ENCODE results near the gene NT5DC3.

The NT5DC3 gene

GRCh38 chr12:103783744-103784664 is 57.0 kb downstream of the NT5DC3 start:
- no peak for DNase-seq (ENCODE audit: low read depth)

GRCh38 chr12:103782399-103782798 is 58.6 kb downstream of the NT5DC3 start:
- no peak for DNase-seq (ENCODE audit: low read depth)

GRCh38 chr12:103780992-103781391 is 60.0 kb downstream of the NT5DC3 start:
- no peak for DNase-seq (ENCODE audit: low read depth)

GRCh38 chr12:103780093-103780440 is 61.0 kb downstream of the NT5DC3 start:
- peak; percentile 15 for DNase-seq (ENCODE audit: low read depth)

GRCh38 chr12:103779410-103780092 is 61.5 kb downstream of the NT5DC3 start:
- no peak for DNase-seq (ENCODE audit: low read depth)

- no peak for DNase-seq (ENCODE audit: low read depth)
These were observed 62.3 kb downstream of the NT5DC3 start for GRCh38 chr12:103778781-103779180.

GRCh38 chr12:103774977-103775560 is 66.0 kb downstream of the NT5DC3 start:
- no peak for DNase-seq (ENCODE audit: low read depth)

GRCh38 chr12:103773109-103773910 is 67.7 kb downstream of the NT5DC3 start:
- DNase-seq (ENCODE audit: low read depth) = no peak

- DNase-seq (ENCODE audit: low read depth) = no peak
These were observed 68.5 kb downstream of the NT5DC3 start for GRCh38 chr12:103772367-103773108.

- DNase-seq (ENCODE audit: low read depth) = peak; percentile 62
These were observed 69.6 kb downstream of the NT5DC3 start for GRCh38 chr12:103771466-103771865.

GRCh38 chr12:103769240-103769945 is 71.6 kb downstream of the NT5DC3 start:
- DNase-seq (ENCODE audit: low read depth) = no peak

GRCh38 chr12:103768467-103769123 is 72.4 kb downstream of the NT5DC3 start:
- no peak for DNase-seq (ENCODE audit: low read depth)

- no peak for DNase-seq (ENCODE audit: low read depth)
These were observed 75.0 kb downstream of the NT5DC3 start for GRCh38 chr12:103766028-103766427.

- DNase-seq (ENCODE audit: low read depth) = no peak
These were observed 75.7 kb downstream of the NT5DC3 start for GRCh38 chr12:103765322-103765721.

- no peak for DNase-seq (ENCODE audit: low read depth)
These were observed 78.6 kb downstream of the NT5DC3 start for GRCh38 chr12:103762473-103762872.

GRCh38 chr12:103758310-103759089 is 82.5 kb downstream of the NT5DC3 start:
- no peak for DNase-seq (ENCODE audit: low read depth)

GRCh38 chr12:103757248-103757647 is 83.8 kb downstream of the NT5DC3 start:
- DNase-seq (ENCODE audit: low read depth) = no peak

GRCh38 chr12:103756443-103756842 is 84.6 kb downstream of the NT5DC3 start:
- DNase-seq (ENCODE audit: low read depth) = no peak

GRCh38 chr12:103755425-103755824 is 85.6 kb downstream of the NT5DC3 start:
- DNase-seq (ENCODE audit: low read depth) = no peak

Measured in ELR (cell line).